ENCODE results near the gene POU6F2.

POU6F2 gene

DNA sequence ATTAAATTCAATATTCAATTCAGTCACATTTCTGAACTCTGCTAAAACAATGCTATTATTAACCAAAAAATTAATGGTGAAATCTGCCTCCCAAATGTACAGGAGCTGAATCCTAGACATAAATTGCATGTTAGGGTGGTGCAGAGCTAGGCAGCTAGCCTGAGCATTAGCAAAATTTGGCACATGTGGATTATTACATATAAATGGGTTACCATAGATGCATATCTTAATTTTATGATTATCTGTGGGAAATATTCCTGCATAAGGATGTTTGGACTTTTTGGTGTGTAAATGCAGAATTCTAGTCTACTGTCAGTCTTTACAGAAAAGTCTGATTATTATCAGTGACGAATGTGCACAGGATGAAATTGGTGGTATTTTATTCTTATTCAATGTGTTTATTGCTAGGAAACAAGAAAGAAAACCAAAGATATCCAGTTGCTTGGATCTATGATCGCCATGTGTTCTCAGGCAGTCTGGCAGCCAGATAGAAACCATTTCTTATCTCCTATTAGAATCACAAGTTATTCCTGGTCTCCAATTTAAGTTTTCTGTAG, 150.7 kb downstream of the POU6F2 start:
- no peak for DNase-seq (ENCODE audit: low spot score)

DNA sequence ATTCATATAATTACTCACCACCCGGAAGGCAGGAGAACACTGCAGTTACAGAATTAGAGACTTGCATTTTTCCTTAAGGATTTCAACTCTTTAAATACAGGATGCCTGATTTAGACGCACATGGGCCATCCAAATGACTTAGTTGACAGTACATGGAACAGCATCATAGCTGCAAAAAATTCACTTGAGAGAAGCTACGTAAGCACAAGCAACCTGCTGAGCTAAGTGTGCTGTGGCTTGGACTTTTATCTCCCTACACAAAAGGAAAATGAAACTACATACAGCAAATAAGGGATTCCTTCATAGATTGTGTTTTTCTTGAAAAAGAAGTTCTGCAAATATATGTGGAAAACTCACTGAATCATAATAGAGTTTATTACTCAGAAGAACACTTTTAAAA, 152.6 kb downstream of the POU6F2 start:
- no peak for DNase-seq (ENCODE audit: low spot score)

DNA sequence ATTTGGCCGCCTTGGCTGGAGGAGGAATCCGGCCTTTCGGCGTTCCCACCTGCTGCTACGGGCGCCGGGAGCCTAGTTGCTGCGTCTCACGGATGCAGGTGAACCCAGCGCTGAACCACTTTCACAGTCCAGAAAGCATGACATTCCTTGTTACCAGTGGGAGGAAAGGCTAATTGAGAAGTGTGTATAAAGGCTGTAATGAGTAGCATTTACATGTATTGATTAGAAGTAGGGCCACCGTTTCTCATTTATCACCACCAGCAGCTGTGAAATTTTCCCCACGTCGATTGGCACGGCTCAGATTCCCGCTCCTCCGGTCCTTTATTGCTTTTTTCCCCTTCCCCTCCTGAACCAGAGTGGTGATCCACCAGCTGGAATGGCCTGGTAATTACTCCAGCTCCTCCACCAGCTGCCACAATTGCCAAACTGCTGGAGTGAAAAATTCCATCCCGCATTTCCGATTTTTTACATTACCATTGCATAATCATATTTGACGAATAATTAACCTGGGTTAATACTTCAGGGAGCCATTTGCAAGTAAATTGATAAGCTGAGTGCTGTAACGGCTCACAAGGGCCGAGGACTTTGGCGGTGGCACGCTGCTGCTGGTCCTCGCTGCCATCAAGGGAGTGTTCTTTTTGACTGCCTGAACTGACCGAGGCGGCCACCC, 153.3 kb downstream of the POU6F2 start:
- no peak for DNase-seq (ENCODE audit: low spot score)

DNA sequence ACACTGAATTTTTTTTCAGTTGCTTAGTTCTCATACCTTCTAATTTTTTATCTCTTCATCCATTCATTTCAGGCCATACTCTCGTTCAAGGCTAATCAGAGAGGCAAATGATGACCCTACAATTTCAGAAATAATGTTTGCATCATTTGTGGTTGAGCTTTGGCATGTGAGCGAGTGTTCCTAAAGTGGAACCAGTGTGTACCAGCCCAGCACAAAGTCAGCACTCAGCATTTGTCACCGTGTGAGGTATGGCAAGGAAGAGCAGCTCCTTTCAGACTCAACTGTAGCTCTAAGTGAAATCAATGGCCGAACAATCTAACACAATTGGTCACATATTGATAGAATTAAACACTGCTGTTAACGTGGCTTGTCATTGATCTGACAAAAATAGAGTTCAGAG, 154.6 kb downstream of the POU6F2 start:
- no peak for DNase-seq (ENCODE audit: low spot score)

DNA sequence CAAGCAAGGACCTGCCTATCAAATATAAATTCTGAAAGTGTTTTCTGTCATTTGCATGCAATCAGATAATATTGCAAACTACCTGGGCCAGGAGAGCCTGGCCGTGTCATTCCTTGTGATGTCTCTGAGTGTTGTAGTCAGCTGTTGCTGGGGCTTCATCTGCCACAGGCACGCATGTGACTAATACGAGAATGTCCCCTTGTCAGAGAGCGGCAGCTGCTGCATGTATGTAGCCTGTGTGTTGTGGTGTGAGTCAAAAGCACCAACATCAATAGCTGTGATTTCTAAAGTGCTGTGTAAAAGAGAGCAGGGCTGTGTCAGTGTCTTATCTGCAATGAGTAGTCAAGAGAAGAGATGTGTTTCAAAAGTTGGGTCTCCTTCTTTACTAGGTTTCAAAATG, 155.4 kb downstream of the POU6F2 start:
- DNase-seq (ENCODE audit: low spot score), result no peak

DNA sequence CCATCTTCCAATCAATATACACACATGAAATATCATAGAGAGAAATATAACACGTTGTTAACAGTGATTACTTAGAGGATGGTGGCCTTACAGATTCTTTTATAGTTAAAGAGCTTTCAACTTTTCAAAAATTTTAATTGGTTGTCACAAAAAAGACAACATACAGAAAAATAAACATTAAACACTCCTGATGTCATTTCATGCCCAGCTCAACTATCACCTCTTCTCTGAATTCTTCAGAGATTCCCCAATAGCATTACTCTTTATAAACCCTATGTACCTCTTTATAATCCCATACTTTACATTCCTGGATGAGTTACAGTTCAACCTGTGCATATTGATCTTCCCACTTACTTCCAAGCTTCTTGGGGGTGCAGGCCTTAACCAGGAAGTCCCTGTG, 159.8 kb downstream of the POU6F2 start:
- no peak for DNase-seq (ENCODE audit: low spot score)

DNA sequence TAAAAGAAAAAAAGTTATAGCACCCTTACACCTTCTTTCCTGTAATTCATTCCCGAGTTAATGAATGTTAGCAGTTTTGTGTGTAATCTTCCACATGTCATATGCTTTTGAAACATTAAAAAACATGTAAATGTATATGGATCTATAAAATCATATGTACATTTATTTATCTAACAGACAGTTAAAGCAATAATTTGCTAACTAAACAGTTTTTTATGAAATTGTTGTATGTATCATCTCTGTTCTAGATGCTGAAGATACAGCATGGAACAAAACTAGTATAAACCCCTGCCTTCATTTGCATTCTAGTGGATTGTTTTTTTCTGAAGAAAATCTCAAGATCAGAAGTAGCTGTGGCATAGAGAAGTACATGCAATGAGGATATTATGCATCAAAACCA, 165.0 kb downstream of the POU6F2 start:
- DNase-seq (ENCODE audit: low spot score), result no peak

DNA sequence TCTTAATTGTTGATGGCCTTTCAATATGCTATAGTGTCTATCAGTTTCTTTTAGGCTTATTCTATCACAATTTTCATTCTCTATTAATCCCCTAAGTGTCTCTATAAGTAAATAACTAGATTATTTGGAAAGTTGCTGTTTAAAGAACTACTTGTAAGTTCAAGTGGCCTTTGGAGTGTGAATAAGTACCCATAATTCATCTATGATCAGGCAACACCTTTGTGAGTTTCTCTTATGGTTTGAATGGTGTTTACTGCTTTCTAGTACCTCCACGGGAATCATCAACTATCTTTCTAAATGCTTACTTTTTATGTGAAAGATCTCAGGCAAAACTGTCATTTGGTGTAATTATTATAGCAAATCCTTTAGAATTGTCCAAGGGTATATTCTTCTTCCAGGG, 166.7 kb downstream of the POU6F2 start:
- DNase-seq (ENCODE audit: low spot score), result no peak

DNA sequence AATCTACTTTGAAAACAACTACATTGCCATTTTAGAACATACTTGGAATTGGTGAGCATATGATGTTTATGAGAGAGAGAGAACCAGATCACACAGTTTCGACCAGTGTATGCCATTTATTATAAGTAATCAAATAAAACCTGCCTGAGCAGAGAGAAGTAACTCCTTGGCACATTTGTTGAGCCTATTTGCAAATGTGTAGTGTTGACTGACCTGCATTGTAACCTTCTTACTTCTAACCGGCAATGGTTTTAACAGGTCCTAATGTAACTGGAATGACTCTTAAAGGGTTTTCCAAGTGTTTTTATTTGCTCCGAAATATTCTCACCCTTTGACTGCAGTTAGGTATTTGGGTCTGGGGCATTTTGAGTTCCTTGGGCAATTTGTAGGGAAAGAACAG, 167.6 kb downstream of the POU6F2 start:
- no peak for DNase-seq (ENCODE audit: low spot score)

DNA sequence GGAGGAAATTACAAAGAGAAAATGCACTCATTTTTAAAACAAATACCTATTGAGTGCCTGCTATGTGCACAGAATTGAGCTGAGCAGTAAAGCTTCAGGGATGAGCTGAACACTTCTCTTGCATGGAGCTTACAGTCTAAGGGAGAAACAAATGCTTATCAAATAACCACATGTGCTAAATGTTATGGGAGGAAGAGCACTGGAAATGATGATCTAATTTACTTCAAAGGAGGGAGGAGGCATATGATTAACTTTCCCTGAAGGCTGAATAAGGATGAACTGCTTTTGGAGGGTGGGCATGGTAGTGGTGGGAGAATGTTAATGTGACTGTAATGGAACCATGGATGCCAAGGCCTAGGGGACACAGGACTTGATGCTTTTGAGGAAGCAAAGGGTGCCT, 168.2 kb downstream of the POU6F2 start:
- DNase-seq (ENCODE audit: low spot score), result no peak

DNA sequence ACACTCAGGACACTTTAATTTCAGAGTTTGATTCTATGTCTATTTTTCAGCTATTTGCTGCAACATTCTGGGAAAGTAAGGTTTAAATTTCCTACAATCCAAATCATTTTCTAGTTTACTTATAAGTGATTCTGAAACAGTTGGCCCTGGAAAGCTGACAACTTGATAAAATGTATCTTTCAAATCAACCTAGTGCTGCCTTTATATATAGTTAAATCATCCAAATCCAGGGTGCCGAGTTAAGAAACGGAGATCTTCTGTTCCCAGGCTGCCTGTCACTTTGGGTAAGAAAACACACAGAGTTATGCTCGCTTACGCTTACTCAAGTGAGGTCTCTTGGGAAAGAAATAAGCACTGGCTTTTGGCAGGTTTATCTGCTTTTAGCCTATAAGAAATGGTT, 175.0 kb downstream of the POU6F2 start:
- DNase-seq (ENCODE audit: low spot score), result no peak

DNA sequence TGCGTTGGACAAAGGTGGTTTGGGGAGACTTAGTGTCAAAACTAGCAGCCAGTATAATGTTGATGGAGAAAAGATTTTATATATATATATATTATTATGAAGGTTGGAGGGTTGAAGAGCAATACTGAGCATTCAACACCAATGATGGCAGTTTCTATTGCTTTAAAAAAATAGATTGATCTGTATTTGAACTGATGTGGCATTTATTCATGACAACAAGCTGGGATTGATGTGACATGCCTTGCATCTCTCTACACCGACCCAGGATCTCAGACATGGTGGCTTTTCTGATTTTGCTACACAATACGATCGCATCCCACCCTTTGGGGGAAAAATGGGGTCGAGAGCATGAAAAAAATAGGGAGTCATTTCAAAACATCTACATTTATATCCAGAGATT, 175.4 kb downstream of the POU6F2 start:
- DNase-seq (ENCODE audit: low spot score), result no peak

DNA sequence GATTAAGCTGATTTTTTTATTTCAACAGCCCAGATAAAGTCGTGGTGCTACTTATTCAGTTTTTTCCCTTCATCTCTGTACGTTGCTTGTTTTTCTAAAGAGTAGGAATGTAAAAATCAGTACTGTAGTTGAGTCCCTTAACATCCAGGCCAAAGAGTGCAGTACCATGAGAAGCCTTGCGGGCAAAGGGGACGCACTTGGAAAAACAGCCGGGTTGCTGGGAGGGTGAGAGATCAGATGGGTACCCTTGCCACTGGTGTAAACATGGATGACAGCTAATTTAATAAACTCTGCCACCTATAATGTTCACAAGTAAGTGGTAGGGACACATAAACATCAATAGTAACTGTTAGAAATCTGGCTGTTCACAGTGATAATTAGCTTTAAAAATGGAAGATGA, 175.9 kb downstream of the POU6F2 start:
- no peak for DNase-seq (ENCODE audit: low spot score)

DNA sequence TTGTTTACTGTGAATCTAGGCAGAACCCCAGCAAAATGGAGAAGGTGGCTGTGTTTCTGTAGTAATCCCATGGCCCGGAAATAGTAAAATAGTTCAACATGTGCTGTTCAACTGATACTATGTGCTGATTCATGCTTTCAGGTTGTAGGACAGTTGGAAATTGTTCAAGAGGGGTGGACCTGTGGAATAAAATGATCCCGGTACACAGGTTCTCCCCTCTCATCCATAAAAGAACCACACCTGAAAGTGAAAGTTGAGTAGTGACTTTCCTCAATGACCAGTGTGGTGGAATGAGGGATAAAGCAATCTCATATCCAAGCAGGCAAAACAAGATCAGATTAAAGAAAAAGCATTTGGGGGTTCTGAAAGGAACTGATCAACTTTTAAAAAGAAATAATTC, 177.1 kb downstream of the POU6F2 start:
- no peak for DNase-seq (ENCODE audit: low spot score)

DNA sequence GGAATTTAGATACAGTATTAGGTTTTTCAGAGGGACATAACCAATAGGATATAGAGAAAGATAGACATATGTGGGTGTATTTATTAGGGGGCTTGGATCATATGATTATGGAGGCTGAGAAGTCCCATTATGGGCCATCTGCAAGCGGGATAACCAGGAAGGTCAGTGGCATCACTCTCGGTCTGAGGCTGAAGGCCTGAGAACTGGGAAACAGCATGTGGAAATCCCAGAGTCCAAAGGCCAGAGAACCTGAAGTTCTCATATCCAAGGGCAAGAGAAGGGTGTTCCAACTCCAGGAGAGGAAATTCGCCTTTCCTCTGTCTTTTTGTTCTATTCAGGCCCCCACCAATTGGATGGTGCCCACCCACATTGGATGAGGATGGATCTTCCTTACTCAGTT, 180.7 kb downstream of the POU6F2 start:
- DNase-seq (ENCODE audit: low spot score), result no peak

DNA sequence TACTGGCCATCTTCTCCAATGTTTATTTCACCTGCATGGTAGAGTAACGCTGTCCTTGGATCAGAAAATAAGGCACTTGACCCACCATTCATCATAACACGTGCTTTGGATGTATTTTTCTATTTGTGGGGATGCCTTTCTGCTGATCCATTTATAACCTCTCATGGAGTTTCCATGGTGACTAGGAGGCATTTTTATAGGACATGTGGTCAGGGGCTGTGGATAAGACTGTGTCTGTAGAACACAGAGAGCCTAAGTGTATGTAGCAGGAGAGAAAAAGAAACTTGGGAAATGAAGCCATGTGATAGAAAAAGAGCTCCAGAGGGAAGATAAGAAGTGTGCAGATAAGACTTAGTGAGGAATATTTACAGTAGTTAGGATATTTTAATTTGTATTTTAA, 184.2 kb downstream of the POU6F2 start:
- DNase-seq (ENCODE audit: low spot score), result no peak

DNA sequence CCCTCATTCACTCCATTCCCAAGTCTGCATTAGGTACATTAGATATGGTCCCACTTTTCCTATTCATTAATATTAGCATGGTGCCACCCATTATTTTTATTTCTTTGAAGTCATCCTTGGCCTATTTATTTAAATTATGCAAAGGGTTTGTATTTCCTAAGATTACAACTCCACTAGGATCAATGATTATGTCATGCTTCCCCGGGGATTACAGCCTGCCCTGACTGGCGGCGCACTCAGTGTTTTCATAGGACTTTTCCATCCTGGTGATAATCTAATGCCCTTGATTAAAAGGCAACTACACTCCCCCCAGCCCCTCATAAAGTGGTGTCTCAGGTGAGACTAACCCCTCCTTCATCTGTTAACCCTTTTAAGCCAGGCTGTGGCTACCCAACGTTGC, 187.2 kb downstream of the POU6F2 start:
- DNase-seq (ENCODE audit: low spot score), result no peak

DNA sequence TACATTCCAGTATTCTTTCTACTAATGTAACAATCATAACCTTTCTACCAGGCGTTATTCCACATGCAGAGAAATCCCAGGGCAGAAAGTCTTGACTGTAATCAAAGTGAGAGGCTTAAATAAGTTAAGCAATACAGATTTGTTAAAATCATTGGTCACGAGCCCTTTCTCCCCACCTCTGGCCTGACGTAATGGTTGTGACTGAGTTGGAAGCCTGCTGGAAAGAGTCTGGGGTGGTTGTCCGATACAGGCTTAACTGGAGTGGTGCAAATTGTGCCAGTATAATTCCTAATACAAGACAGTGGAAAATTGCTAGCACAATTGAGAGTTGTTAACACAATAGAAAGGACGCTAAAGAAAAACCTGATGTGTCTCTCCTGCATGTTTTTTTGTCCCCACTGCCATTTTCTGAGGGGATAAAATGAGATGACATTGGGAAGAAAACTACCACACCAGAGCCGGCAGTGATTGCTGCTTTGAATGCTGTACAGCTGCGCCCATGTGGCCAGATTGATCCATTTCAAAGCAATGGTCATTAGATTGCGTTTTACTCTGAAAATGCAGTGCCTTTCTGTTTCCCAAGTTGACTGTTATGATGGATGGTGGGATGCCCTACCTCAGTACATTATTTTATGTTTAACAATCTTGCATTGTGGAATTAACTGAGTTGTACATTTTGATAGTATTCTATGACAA, 190.8 kb downstream of the POU6F2 start:
- DNase-seq (ENCODE audit: low spot score), result no peak

DNA sequence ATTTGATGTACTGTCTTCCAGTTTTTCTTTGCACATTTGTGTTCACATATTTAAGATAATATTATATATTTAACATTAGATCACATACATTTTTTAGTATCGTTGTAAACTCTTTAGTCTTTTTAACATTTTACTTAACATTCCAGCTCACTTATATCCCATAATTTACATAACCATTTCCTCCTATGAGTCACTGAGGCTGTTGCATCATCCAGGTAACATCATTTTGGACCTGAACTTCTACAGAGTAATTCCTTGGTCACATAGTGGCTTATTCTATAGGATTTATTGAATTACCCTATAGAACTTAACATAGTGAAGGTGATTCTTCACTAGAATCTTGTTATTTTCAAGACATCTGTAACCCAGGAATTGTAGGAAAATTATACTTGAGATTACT, 194.4 kb downstream of the POU6F2 start:
- DNase-seq (ENCODE audit: low spot score), result peak; percentile 17

DNA sequence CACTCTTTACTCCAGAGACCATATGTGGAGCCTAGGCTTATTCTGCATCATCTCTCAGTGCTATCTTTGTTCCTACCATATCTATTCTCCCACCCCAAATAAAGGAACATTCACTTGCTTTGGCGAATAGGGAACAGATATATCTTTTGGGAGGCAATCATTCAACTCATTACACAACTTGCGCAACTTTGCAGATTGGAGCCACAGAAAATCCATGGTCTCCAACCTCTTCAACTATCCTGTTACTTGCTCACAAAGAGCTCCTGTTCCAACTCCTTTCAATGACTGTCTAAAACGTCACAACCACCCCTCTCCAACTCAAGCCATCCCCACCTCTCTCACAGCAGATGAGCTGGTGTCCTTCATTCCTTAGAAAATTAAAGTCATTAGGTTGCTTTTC, 203.7 kb downstream of the POU6F2 start:
- DNase-seq (ENCODE audit: low spot score), result no peak

DNA sequence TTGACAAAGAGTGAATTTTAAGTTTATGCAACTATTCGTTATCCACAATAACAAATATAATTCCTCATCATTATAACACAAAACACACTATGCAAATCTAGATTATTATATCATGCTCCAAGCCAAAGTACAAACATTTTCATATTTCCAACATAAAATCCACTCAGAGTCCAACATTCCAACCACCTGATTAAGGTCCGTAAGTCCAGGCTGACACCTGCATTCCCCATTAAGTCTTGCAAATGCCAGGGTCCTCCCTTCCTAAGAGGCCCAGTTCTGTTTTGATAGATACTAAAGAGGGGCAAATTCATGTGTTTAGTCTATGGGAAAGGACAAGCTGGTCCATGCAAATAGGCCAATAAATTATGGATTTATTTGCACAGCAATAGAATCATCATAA, 206.1 kb downstream of the POU6F2 start:
- DNase-seq (ENCODE audit: low spot score), result no peak

DNA sequence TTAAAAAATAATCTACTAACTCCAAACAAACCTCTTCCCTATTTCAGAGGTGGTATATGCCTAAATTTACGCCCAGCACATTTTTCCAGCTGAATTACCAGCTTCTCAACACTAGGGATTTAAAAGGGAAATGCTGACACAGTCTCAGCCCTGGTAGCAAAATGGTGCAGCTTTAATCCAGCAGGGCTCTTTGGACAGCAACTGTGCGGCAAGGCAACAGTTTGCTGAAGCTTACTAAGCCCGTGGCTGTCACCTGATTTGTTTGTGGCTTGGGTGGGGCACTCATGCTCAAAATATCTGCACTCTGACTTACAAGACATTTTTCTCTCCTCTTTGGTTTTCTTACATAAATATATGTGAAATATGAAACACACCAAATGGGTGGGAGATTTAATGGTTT, 206.7 kb downstream of the POU6F2 start:
- no peak for DNase-seq (ENCODE audit: low spot score)

DNA sequence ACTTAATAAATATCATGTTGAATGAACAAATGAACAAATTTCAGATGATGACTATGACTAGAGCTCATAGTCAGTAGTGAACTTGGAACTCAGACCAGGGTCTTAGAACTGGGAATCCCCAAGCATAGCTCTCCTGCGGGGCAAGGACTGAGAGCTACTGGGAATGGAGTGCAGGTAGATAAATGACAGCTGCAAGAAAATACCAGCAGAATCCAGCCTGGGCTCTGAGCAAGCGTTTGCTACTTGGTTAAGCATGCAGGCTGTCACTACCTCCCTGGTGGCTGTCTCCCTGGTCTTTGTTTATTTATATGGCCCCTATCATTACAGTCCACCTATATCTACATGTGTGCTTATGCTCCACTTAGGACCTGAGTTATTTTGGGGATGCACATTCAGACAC, 208.4 kb downstream of the POU6F2 start:
- DNase-seq (ENCODE audit: low spot score), result no peak

DNA sequence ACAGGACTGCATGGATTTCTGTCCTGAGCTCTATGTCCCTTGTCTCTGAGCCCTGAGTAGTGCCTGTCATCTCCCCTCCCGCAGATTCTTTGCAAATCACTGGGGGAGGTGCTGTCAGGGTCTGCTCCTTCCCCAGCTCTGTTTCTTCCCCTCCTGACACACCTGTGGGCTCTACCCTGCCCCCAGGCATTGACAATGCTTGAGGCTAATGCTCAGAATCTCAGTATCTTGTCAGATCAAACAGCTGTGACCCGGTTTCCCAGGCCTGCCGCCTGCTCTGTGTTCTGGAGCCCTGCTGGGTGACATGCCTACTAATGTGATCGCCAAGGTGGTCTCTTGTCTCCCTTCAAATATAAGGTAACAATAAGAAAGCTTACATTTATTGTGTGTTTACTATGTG, 209.0 kb downstream of the POU6F2 start:
- no peak for DNase-seq (ENCODE audit: low spot score)
